Right renal cortex interstitium (tissue), 3 donors: ENCODE results near the gene KRT20. TPM values are rescaled to one million over a fixed set of nuclear protein-coding genes. Genes with fewer than 3 reads are reported as not detected.

Experiments
- DNase-seq, 3 donors: peaks; one replicate each; pipeline ENCODE4 v3.0.0-alpha.2; 2013; ENCODE audit warnings: low read depth in 3 of 3, low spot score in 2 of 3
- polyA plus RNA-seq, 3 donors: library from polyadenylated mRNA; unstranded; fragments of 120-200 nt; gene quantifications; one replicate each; pipeline ENCODE4 v1.2.1, GENCODE V29; 2013; ENCODE audit not compliant: insufficient read length in 3 of 3

The KRT20 gene
- polyA plus RNA-seq, 3 donors = 0.17 to 0.37 TPM; not detected in 1

GRCh38 chr17:40854175-40854814 lies 30.7 kb downstream of the KRT20 start:
- no peak for DNase-seq

DNA sequence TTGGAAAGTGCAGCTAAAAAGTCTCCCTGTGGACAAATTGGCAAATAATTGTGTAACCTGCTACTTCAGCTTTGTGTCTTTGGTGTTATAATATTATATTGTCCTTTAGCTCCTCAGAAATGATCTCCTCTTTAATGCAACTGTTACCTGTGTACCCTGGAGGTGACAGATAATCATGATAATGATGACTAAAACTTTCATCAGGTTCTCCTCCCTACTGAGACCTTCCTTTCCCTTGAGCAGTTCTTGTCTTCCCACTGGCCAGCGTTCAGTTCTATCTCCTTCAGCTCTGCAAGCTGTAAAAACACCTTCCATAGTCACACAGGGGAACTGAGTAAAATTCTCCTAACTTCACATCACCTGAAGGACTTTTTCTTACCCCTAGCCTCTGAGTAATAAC lies 32.7 kb downstream of the KRT20 start:
- DNase-seq = no peak

GRCh38 chr17:40850293-40850972 lies 34.6 kb downstream of the KRT20 start:
- no peak for DNase-seq

DNA sequence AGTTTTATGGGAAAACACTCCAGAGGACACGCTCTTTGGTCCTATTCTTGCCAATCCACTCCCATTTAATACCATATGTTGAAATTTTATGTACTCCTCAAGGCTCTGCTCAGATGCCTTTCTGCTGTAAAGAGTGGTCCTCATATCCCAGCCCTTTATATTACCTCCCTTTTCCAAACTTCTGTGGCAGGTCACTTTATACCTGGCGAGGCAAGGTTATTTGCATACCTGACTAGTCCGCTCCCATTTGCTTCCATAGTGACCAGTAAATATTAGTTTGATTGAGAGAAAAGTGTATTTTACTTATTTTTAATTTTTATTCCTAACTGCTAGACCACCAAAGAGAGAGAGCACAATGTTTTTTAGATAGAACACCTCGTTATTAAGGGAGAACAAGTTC lies 35.3 kb downstream of the KRT20 start:
- DNase-seq = no peak

- no peak for DNase-seq
Observed at GRCh38 chr17:40848583-40849235, 36.3 kb downstream of the KRT20 start.

DNA sequence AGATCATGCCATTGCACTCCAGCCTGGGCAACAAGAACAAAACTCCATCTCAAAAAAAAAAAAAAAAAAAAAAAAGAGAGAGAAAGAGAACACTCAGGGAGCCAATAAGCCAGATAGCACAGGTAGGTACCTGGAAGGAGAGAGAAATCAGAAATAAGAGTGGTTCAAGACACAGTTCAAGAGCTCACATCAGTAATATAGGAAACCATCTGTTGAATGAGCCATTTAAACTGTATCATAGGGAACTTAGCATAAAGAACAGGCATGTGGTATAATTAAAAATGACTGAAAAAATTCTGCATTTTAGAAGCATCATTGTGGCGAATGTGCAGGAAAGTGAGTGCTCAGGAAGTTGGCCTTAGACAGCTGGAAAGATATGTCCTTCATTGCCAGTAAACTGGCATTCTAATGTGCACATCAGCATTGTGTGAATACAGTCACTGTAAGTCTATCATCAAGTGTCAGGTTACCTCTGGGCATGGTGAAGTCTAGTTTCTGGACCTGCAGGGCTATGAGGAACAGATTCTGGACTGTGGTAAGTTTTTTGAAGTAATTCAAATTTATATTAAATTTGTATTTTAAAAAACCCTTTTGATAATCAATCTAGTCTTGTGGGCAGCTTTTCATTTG lies 38.4 kb downstream of the KRT20 start:
- DNase-seq = no peak

GRCh38 chr17:40844671-40845107 lies 40.4 kb downstream of the KRT20 start:
- DNase-seq = no peak

DNA sequence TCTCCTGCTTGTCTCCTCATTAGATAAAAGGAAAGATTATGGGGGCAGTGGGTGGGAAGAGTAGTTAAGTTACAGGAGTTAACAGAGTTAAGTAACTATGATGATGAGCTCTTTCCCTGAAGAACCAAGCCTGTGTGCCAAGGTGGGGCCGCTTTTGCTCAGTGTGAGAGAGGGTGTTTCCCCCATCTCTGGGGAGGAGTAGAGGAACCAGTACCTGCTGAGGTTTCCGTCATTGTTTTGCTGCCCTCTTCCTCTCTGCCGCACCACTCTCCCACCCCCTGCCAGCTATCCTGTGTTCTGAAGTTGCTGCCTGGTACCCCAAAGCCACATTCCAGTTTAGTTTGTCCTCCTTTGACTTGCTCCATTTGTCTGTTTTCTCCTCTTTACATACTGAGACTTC lies 41.8 kb downstream of the KRT20 start:
- DNase-seq = no peak

DNA sequence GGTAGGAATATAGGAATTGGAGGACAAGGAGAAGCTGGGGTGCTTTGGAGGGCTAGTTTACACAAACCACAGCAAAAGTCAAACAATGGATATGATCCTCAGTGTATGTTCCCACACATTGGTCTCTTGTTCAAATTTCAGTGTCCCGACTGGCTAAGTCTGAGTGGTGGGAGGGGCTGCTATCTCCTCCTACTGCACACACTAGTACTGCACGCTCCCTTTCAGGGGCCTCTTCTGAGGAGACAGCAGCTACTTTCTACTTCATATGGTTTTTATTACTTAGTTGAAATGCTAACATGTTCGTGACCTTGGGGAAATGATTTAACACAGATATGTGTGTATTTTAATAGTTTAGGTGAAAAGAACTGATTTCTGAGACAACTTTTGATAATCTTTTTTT lies 43.8 kb downstream of the KRT20 start:
- DNase-seq = no peak

DNA sequence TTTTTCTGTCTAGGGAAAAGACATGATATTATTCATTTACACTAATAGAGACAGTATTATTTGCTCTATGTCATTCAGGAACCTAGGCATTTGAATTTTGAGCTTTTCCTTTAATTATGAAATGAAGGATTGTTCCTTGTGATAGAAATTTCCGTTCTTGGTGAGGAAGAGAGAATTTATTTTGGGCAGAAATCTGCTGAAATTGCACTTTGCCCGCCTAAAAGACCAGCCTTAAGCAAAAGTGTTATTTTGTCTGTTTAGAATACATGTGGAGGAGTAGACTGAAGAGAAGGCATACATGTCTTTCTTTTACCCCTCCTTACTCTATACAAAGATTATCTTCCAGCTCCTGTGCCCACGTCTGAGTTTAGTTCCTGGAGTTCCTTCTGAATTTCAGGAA lies 45.8 kb downstream of the KRT20 start:
- DNase-seq = no peak

DNA sequence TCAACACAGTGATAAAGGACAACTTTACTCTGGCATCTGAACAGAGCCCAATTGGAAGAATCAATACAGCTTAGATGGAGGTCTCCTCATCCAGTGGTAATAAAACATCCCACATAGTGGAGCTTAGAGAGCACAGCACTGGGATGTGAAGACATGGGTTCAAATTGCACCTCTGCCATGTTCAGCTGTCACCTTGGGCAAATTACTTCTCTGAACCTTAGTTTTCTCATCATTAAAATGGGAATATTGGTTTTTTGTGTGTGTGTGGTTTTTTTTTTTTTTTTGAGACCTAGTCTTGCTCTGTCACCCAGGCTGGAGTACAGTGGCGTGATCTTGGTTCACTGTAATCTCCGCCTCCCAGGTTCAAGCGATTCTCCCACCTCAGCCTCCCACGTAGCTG lies 49.0 kb downstream of the KRT20 start:
- DNase-seq = no peak

GRCh38 chr17:40833882-40834281 lies 51.2 kb downstream of the KRT20 start:
- no peak for DNase-seq

GRCh38 chr17:40832840-40833239 lies 52.2 kb downstream of the KRT20 start:
- DNase-seq = no peak

DNA sequence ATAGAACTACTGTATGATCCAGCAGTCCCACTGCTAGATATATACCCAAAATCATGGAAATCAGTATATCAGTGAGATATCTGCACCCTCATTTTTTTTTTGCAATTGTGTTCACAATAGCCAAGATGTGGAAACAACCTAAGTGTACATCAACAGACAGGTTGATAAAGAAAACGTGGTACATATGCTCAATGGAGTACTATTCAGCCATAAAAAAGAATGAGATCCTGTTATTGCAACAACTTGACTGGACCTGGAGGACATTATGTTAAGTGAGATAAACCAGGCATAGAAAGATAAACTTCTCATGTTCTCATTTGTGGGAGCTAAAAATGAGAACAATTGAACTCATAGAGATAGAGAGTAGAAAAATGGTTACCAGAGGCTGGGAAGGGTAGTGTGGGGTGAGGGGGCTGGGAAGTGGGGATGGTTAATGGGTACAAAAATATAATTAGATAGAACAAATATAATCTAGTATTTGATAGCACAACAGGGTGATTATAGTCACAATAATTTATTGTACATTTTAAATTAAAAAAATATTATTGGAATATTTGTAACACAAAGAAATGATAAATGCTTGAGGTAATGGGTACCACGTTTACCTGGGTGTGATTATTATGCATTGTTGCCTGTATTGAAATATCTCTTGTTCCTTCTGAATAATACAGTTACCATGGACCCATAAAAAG lies 54.8 kb downstream of the KRT20 start:
- no peak for DNase-seq

GRCh38 chr17:40828454-40829044 lies 56.5 kb downstream of the KRT20 start:
- DNase-seq = no peak

GRCh38 chr17:40827746-40828453 lies 57.1 kb downstream of the KRT20 start:
- DNase-seq = no peak
